ENCODE data around the gene TAX1BP1. TPM values are rescaled to one million over a fixed set of nuclear protein-coding genes. Genes with fewer than 3 reads are reported as not detected.

TAX1BP1 gene
- total and polyA plus RNA-seq, 9 donors: 69.3 to 106 (median 83.7) TPM

- H3K27me3 ChIP-seq: no peaks in the 10 kb centered on the region
- intact Hi-C loops (cut with DNase I): no loop called here
- no peaks in the 10 kb centered on the region for H3K4me1 ChIP-seq (ENCODE audit: insufficient read depth)
- no peak overlapping the region for H3K4me3 ChIP-seq
- H3K9me3 ChIP-seq: no peaks in the 10 kb centered on the region
- 71 to 85% (median 77%) methylated on average over 3 of the region's 3 CpGs for WGBS, 3 donors
- no peaks in the 10 kb centered on the region for H3K36me3 ChIP-seq
- no peak overlapping the region for H3K27ac ChIP-seq
- DNase-seq: no peak
- TF ChIP-seq EP300 (IDR thresholded peaks at IDR 0.05): no peak
- TF ChIP-seq, protein P1, sequence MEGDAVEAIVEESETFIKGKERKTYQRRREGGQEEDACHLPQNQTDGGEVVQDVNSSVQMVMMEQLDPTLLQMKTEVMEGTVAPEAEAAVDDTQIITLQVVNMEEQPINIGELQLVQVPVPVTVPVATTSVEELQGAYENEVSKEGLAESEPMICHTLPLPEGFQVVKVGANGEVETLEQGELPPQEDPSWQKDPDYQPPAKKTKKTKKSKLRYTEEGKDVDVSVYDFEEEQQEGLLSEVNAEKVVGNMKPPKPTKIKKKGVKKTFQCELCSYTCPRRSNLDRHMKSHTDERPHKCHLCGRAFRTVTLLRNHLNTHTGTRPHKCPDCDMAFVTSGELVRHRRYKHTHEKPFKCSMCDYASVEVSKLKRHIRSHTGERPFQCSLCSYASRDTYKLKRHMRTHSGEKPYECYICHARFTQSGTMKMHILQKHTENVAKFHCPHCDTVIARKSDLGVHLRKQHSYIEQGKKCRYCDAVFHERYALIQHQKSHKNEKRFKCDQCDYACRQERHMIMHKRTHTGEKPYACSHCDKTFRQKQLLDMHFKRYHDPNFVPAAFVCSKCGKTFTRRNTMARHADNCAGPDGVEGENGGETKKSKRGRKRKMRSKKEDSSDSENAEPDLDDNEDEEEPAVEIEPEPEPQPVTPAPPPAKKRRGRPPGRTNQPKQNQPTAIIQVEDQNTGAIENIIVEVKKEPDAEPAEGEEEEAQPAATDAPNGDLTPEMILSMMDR (IDR thresholded peaks at IDR 0.05): no peak
- no peak for TF ChIP-seq POLR2A (IDR thresholded peaks at IDR 0.05)
Measured at GRCh38 chr7:27704422-27705199, 35.4 kb upstream of the TAX1BP1 start.

DNA sequence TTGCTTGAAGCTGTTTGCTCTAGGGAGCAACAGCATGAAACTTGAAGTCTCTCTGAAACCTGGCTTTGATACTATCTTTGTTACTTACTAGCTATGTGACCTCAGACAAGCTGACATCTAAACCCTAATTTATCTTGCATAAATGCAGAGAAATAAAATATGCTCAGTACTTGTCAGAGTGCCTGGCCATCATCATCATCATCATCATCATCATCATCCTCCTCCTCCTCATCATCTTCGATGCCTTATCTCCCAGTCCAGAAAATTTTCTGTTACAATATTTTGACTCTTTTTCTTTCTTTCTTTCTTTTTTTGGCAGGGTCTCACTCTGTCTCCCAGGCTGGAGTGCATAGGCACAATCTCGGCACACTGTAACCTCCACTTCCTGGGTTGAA lies 34.8 kb upstream of the TAX1BP1 start:
- TF ChIP-seq, protein P1 (IDR thresholded peaks at IDR 0.05): no peak
- TF ChIP-seq EP300 (IDR thresholded peaks at IDR 0.05): no peak
- no peak for TF ChIP-seq POLR2A (IDR thresholded peaks at IDR 0.05)
- Histone ChIP-seq H3K27me3 (no peaks in the 10 kb centered on the region), H3K27ac (no peak overlapping the region), H3K36me3 (no peaks in the 10 kb centered on the region), H3K4me1 (ENCODE audit: insufficient read depth) (peaks cover 1% of the 10 kb centered on the region), H3K9me3 (no peaks in the 10 kb centered on the region), H3K4me3 (no peak overlapping the region)
- intact Hi-C loops (cut with DNase I): no loop called here
- 81 to 88% (median 84%) methylated on average over 2 of the region's 2 CpGs for WGBS, 3 donors
- no peak for DNase-seq

- TF ChIP-seq POLR2A (IDR thresholded peaks at IDR 0.05): no peak
- TF ChIP-seq, protein P1 (IDR thresholded peaks at IDR 0.05): no peak
- TF ChIP-seq EP300 (IDR thresholded peaks at IDR 0.05): no peak
- intact Hi-C loops (cut with DNase I): no loop called here
- WGBS, 3 donors: 89 to 94% (median 91%) methylated on average over 6 of the region's 6 CpGs
Measured at GRCh38 chr7:27708485-27708884, 31.5 kb upstream of the TAX1BP1 start.

DNA sequence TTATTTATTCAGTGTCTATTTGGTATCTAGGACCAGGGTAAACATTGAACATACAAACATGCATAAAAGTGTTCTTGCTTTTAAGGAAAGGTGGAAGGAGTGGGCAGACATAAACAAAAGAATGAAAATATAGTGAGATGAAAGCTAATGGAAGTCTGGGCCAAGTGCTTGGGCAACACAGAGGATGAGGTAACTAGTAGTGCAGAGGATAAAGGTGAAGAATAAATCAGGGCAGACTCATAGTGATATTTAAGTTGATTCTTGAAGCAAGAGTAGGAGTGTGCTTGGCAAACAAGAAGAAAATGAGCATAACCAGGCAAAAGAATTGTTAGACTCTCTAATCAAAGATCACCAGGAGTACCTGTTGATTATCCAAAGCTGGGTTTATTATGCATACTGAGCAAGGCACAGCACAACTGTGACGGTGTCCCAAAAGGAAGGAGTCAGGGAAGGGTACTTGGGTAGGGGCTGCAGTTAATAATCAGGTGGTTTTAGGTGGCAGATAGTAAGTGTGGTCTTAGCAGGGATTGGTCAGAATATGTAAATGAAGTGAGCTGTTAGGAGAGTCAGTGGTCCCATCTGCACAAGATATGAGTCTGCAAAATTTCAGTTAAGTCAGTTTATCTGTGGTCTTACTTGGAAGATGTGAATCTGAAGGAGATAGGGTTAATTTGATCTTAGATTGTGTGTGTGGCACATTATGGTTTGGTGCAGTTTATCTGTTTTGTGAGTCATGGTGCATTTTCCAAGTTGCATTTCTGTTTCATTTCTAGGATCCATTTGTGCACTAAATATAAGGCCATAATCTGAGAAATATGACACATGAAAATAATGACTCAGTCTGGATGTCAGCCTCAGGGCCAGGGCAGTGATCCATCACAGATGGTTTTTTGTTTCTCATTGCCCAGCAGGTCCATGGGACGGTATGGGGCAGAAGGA lies 30.6 kb upstream of the TAX1BP1 start:
- Histone ChIP-seq H3K27me3 (no peaks in the 10 kb centered on the region), H3K9me3 (no peaks in the 10 kb centered on the region), H3K4me1 (ENCODE audit: insufficient read depth) (peaks cover 1% of the 10 kb centered on the region), H3K27ac (no peak overlapping the region), H3K36me3 (no peaks in the 10 kb centered on the region), H3K4me3 (no peak overlapping the region)
- intact Hi-C loops (cut with DNase I): no loop called here
- 32 to 56% (median 53%) methylated on average over 2 of the region's 2 CpGs for WGBS, 3 donors
- TF ChIP-seq EP300 (IDR thresholded peaks at IDR 0.05) (no peak), POLR2A (IDR thresholded peaks at IDR 0.05) (no peak)
- TF ChIP-seq, protein P1 (IDR thresholded peaks at IDR 0.05): no peak
- DNase-seq: peak in 1 of 5 donors; percentile 22

More at GRCh38 chr7:27708485-27708884, 31.5 kb upstream of the TAX1BP1 start:
- Histone ChIP-seq H3K9me3 (no peaks in the 10 kb centered on the region), H3K4me1 (ENCODE audit: insufficient read depth) (peaks cover 1% of the 10 kb centered on the region), H3K27ac (no peak overlapping the region), H3K36me3 (no peaks in the 10 kb centered on the region), H3K4me3 (no peak overlapping the region), H3K27me3 (no peaks in the 10 kb centered on the region)
- no peak for DNase-seq
